ENCODE measurements around the gene EEF2KMT.
"Not testable (repeated sequence)": the region's sequence is repeated elsewhere in the genome, so short reads cannot be mapped to it uniquely, and the experiment has no call there.

Gene EEF2KMT

DNA sequence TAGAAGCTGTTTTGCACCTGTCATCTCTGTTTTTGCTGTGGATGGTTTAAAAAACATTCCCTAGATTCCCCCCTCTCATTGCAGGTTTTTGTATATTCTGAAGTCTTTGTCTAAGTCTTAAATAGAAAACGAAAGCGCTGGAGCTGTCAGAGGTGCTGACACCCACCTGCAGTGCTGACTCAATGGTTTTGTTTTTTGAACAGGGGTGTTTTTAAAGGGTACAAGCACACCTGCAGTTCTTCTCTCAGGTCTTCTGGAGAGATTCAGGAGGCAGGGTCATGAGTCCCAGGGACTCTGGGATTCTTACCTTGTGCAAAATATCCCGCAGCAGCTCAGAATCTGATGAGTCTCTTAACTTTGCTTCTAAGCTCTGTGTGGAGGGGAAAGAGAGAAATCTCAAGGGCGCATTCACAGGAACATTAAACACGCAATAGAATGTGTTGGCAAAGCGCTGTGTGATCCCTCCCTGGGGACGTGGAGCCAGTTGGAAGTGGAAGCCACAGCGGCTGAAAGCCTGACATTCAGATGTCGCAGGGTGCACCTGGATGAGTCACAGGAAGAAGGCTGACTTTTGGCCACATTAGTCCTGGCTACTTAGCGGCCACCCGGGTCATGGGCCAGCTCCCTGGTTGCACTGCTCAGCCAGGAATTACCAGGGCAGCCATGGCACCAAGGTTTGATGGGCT, 2.3 kb downstream of the EEF2KMT start:
- not testable (repeated sequence) for DNase-seq

GRCh38 chr16:5093746-5094145, 3.8 kb downstream of the EEF2KMT start:
- not testable (repeated sequence) for DNase-seq

DNA sequence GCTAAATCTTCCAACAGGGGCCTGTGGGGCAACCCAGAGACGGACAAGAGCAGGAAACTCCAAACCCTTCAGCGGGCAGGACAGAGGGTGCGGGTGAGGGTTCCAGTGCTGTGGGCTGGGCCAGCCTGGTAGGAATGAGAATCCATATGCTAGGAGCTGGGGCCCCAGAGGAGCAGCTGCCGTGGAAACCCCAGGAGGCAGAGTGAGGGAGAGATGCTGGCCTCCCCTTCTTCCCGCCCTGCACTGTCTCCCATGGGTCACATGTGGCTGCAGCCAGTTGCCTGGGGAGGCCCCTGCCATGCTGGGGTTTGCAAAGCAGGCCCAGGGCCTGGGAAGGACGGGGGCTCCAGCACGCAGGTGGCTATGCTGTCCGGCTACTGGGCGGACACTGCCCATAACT, 4.5 kb downstream of the EEF2KMT start:
- DNase-seq: not testable (repeated sequence)

DNA sequence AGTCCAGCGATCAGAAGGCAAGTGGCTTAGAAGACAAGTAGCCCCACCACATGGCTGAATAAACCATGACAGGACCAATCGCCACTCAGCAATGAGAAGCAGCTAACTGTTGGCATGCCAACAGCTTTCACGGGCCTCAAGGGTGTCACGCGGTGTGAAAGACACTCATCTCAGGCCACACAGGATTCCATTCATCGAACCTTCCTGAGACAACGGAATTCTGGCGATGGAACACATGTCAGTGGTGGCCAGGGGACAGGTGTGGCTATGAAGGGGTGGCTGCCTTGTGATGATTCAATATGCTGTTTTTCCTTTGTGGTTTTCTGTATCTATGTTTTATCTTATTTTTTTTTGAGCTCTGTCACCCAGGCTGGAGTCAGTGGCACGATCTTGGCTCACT, 7.0 kb downstream of the EEF2KMT start:
- not testable (repeated sequence) for DNase-seq

DNA sequence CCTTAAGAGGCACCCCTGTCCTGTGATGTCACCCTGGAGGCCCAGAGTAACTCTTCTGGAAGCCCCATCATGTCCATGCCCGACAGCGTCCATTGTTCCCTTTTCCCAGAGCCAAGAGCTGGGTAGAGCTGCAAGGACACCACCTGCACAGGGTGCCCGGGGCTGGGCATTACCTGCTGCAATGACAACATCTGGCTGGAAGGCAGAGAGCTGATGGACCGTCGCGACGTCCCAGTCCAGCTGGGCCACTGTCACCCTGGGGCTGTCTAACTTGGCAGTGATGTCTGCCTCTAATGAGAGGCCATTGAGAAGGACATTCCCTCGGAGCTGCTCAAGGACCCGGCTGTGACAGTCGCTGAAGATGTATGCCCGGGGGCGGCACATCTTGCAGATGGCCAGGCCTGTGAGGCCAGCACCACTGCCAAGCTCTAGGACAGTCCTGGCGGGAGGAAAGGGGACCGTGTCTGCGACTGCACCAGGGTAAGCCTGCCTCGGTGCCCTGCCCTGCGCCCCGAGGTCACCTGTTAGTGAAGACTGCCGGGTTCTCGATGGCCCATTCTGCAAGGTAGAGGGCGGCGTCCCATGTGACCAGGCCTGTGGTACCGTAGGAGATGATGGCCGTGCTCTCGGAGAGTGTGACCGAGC, 7.6 kb downstream of the EEF2KMT start:
- not testable (repeated sequence) for DNase-seq

DNA sequence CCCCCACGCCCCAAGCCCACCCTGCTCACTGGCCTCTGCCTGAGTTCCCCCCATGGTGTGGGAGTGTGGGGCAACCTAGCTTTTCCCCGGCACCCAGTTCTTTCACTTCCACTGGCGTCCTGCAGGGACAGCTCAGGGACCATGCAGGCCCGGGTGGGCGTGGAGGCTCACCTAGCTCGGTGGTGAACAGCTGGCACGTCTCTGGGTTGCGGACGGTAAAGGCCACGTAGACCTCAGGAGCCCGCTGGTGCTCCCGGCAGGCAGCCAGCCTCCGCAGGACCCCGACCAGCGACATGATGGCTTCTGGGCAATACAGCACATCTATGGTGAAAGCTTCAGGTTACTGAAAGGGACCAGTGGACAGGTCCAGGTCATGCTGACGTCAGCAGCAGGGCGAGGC, 8.7 kb downstream of the EEF2KMT start:
- DNase-seq: not testable (repeated sequence)

DNA sequence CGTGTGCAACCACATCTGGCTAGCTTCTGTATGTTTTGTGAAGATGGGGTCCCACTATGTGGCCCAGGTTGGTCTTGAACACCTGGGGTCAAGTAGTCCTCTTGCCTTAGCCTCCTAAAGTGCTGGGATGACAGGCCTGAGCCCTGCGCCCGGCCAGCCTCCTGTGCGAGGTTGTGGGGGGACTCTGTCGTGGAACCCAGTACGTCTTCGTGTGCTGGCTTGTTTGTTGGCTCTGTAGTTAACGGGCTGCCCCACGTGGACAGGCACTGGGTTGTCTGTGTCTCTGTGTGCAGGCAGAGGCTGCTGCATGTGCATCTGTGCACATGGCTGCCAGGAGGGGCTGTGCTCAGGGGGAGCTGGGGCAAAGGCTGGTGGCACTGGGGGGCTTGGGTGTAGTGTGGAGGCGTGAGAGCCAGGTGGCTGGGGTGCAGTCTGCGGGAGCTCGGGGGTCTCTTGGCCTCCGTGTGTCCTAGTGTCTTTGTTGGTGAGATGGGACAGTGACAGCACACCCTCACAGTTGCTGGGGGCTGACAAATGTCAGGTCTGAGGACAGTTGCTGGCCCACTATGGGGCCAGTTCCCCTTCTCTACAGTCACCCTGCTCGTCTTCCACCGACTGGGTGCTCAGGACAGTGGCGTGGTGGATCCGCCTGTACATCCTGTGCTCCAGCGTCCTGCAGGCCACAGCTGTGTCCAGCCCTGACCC, 9.4 kb downstream of the EEF2KMT start:
- not testable (repeated sequence) for DNase-seq

DNA sequence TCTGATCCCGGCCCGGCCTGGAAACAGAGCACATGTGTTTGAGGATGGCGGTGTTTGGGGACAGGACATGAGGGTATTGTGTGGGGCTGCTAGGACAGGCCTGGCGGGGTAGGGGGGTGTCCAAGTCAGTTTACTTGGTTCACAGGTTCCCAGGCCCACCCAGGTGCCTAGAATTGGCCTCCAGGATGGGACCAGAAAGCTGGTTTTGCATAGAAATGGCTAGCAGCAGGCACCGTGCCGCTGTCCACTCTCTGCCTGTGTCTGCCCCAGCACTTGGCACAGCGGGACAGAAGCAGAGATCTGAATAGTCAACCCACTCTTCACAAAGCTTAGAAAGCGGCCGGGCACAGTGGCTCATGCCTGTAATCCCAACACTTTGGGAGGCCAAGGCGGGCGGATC, 11.9 kb downstream of the EEF2KMT start:
- not testable (repeated sequence) for DNase-seq

DNA sequence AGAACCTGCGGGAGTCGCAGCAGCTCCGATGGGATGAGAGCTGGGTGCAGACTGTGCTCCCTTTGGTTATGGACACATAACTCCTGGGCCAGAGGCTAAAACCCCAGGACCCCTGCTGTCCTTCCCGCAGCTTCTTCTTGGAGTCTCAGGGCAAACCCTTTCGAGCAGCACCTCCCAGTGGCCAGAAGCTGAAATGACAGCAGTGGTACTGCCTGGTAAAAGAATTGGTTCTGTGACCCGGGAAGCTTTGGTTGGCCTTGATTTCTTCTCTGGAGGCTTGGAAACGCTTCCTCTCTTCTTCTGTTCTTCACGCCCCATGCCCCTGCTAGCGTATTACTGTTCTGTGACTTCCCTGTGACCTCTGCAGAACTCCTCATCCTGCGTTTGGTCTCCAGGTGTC, 12.8 kb downstream of the EEF2KMT start:
- peak; percentile 21 to 41 for DNase-seq

DNA sequence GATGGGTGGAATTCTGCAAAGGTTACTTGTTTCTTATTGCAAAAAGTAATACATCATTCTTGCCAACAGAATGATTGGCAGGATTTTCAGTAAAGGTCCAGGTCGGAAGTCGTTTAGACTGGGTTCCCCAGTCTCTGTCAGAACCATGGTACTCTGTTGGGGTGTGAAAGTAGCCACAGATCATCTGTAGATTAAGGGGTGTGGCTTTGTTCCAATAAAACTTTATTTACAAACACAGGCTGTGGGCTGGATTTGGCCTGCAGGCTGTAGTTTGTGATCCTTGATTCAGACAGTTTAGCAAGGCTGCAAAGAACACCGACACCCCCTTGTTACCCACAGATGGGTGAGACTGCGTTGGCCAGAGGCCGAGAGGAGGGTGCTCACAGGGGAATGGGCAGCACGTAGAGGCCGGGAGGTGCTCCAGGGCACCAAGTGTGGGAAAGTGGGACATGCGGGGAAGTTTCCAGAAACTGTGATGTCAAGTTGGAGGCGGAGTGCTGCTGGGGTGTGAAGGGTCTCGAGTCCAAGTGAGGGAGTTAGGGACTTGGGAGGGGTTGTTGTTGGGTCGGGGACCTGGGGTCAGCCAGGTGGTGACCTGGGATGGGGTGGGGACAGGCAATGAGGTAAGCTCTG, 13.4 kb downstream of the EEF2KMT start:
- DNase-seq: not testable (repeated sequence)

DNA sequence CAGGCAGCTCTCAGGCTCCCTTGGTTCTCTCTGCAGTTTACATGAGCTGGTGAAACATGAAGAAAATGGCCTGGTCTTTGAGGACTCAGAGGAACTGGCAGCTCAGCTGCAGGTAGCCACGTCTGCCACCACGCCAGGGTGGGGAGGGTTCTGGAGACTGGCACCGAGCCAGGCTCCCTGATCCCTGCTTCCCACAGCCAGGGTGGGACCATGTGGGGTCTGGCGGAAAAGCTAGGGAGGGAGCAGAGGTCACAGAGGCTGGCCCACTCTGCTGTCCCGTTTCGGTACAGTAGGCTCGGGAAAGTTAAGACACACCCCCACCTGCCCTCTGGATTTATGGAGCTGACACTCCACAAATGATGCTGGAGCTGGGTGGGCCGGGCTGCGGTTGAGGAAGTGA, 13.9 kb downstream of the EEF2KMT start:
- not testable (repeated sequence) for DNase-seq

- not testable (repeated sequence) for DNase-seq
Measured at GRCh38 chr16:5080996-5081395, 16.6 kb downstream of the EEF2KMT start.

DNA sequence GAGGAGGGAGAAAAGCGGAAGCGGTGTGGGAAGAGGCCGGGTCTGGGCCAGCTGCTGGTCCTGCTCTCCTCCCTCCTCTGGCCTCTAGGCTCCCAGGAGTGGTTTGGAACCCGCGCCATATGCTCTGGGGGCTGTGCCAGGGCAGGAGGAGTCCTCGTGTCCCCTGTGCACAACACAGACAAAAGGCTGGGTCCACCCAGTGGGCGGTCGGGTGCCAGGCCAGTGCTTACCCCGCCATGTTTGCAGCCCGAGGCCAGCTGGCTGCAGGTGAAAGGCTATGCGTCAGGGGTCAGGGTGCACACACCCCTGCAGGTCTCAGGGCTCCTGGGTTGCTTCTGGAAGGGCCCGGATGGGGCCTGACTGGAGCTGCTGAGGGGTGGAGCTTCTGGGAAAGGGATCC, 17.1 kb downstream of the EEF2KMT start:
- not testable (repeated sequence) for DNase-seq

DNA sequence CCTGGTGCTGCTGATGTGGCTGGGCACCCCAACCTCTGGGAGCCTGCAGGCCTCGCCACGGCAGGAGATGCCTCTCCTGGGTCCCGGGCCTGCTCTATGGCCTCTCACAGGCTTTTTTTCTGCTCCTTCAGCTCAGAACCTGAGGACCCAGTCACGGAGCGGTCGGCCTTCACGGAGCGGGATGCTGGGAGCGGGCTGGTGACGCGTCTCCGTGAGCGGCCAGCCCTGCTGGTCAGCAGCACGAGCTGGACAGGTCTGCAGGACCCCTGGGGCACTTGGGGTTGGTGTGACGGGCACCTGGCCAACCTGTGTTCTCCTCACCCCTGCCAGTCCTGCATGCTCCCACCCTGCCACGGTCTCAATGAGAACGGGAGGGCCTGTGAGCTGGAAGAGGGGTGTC, 19.0 kb downstream of the EEF2KMT start:
- DNase-seq: no peak

GRCh38 chr16:5077304-5077703, 20.3 kb downstream of the EEF2KMT start:
- DNase-seq: no peak

DNA sequence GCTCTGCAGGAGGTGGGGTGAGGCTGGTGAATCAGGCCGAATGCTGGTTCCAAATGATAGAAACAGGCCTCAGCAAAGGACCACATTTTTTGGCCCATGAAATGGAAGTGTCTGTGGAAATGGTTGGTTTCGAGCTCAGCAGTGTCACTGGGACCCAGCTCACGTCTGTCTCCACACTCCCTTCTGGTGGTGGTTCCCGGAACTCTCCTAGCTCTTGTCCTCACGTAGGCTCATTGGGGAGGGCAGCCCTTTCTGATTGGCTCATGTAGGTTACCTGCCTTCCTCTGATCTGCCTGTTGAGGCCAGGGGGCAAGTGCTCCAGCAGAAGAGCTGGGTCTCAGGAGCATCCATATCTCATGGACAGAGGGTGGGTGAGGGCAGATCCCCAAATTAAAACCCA, 22.0 kb downstream of the EEF2KMT start:
- no peak for DNase-seq

DNA sequence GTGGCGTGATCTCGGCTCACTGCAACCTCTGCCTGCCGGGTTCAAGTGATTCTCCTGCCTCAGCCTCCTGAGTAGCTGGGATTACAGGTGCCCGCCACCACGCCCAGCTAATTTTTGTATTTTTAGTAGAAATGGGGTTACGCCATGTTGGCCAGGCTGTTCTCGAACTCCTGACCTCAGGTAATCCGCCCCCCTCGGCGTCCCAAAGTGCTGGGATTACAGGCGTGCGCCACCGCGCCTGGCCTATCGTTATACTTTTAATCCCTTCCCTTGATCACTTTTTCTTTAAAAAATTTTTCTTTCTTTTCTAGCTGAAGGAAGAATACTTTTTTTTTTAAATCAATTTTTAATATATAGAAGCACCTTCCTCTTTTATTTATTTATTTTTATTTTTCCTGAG, 23.8 kb downstream of the EEF2KMT start:
- not testable (repeated sequence) for DNase-seq

DNA sequence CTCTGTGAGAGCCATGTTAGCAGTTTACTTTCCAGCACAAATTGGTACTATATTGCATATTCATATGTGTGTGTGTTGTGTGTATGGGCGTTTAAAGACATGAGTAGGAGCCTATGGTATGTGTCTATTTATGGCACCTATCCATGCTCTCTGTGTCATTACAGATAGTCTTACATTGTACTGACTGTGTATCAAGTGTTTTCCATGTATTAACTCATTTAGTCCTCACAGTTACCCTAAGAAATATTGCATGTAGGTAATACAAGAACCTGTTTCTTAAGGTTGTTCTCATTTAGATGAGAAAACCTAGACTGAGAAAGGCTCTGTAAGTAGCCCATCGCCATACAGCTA, 24.3 kb downstream of the EEF2KMT start:
- DNase-seq: no peak

- no peak for DNase-seq
Measured at GRCh38 chr16:5072334-5073278, 25.0 kb downstream of the EEF2KMT start.

GRCh38 chr16:5071681-5072333, 25.8 kb downstream of the EEF2KMT start, which contains the start of gene ALG1:
TSS of gene ALG1 (plus strand) at chr16:5071843. CDS start at chr16:5071850, 7 bp downstream.
- DNase-seq: peak; percentile 77 to 83

DNA sequence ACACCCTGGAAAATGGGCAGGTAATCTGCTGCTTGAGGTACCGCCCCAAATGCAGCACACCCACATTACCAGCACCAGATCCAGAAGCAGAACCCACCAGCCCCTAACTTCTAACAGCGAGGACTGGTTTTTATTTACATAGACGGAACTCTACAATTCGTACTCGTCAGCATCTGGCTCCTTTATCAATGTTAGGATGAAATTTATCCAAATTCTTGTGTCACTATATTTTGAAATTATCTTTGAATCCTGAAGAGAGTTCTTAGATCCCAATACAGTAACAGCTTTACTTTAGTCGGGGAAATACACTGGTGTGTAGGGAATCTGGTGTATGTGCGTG, 26.3 kb downstream of the EEF2KMT start:
- DNase-seq: no peak

Measured in NCI-H2081 (cell line).